H9 (cell line): ENCODE results near the gene PEX14. TPM values are rescaled to one million over a fixed set of nuclear protein-coding genes. Genes with fewer than 3 reads are reported as not detected.

ENCODE experiments used
- DNase-seq: peaks from one replicate; pipeline ENCODE4 v3.0.0-alpha.2; 2017
- H2AFZ ChIP-seq: one replicate; pipeline ENCODE4 v1.6.1; 2013; ENCODE audit warnings: mild to moderate bottlenecking, low read length, control low read depth, moderate library complexity
- H2AK5ac ChIP-seq: 2 replicates; pipeline ENCODE4 v1.6.1; 2013; ENCODE audit warnings: low read length, control low read depth, mixed read lengths; ENCODE audit not compliant: insufficient read length
- H2BK120ac ChIP-seq: one replicate; pipeline ENCODE4 v1.6.1; 2013; ENCODE audit warnings: low read depth, mild to moderate bottlenecking, low read length, control low read depth, inconsistent platforms; ENCODE audit not compliant: poor library complexity, severe bottlenecking
- H2BK12ac ChIP-seq: 2 replicates; pipeline ENCODE4 v1.6.1; 2013; ENCODE audit warnings: low read length, control low read depth, mixed read lengths, low read depth; ENCODE audit not compliant: insufficient read length
- H2BK15ac ChIP-seq: 2 replicates; pipeline ENCODE4 v1.6.1; 2013; ENCODE audit warnings: low read depth, low read length, control low read depth
- H2BK20ac ChIP-seq: one replicate; pipeline ENCODE4 v1.6.1; 2013; ENCODE audit warnings: low read depth, mild to moderate bottlenecking, low read length, control low read depth, inconsistent platforms; ENCODE audit not compliant: poor library complexity, severe bottlenecking
- H2BK5ac ChIP-seq: 2 replicates; pipeline ENCODE4 v1.6.1; 2013; ENCODE audit warnings: low read length, control low read depth, mixed read lengths; ENCODE audit not compliant: insufficient read length
- H3K14ac ChIP-seq: 2 replicates; pipeline ENCODE4 v1.6.1; 2013; ENCODE audit warnings: low read length, control low read depth; ENCODE audit not compliant: insufficient read depth
- H3K18ac ChIP-seq: 2 replicates; pipeline ENCODE4 v1.6.1; 2013; ENCODE audit warnings: low read depth, mild to moderate bottlenecking, mixed read lengths, low read length, control low read depth; ENCODE audit not compliant: insufficient read length
- H3K23ac ChIP-seq: 2 replicates; pipeline ENCODE4 v1.6.1; 2013; ENCODE audit warnings: low read length, control low read depth, mixed read lengths, low read depth; ENCODE audit not compliant: insufficient read length
- H3K23me2 ChIP-seq: 2 replicates; pipeline ENCODE4 v1.6.1; 2013; ENCODE audit warnings: low read depth, mild to moderate bottlenecking, mixed read lengths, low read length, control low read depth; ENCODE audit not compliant: insufficient read length, poor library complexity, severe bottlenecking
- H3K27ac ChIP-seq: 2 replicates; pipeline ENCODE4 v1.5.1; 2013; ENCODE audit warnings: low read length, control low read depth, mixed read lengths, low read depth; ENCODE audit not compliant: insufficient read length
- H3K27me3 ChIP-seq: 2 replicates; pipeline ENCODE4 v1.6.1; 2013; ENCODE audit warnings: low read length, control low read depth, inconsistent platforms; ENCODE audit not compliant: insufficient read depth
- H3K4ac ChIP-seq: 2 replicates; pipeline ENCODE4 v1.6.1; 2013; ENCODE audit warnings: low read depth, mild to moderate bottlenecking, control low read depth, inconsistent platforms, low read length, moderate library complexity
- H3K4me1 ChIP-seq: 2 replicates; pipeline ENCODE4 v1.6.1; 2013; ENCODE audit warnings: low read length, control low read depth, inconsistent platforms; ENCODE audit not compliant: insufficient read depth
- H3K4me2 ChIP-seq: 2 replicates; pipeline ENCODE4 v1.6.1; 2013; ENCODE audit warnings: low read length, control low read depth, mixed read lengths; ENCODE audit not compliant: insufficient read length, insufficient read depth
- H3K56ac ChIP-seq: 2 replicates; pipeline ENCODE4 v1.6.1; 2013; ENCODE audit warnings: low read depth, mild to moderate bottlenecking, mixed read lengths, low read length, control low read depth; ENCODE audit not compliant: insufficient read length
- H3K79me1 ChIP-seq: 2 replicates; pipeline ENCODE4 v1.6.1; 2013; ENCODE audit warnings: low read depth, mild to moderate bottlenecking, moderate library complexity, low read length, control low read depth, inconsistent platforms; ENCODE audit not compliant: insufficient read depth, poor library complexity, severe bottlenecking
- H3K79me2 ChIP-seq: 2 replicates; pipeline ENCODE4 v1.6.1; 2013; ENCODE audit warnings: low read length, control low read depth, inconsistent platforms; ENCODE audit not compliant: insufficient read depth
- H3K9ac ChIP-seq: 2 replicates; pipeline ENCODE4 v1.6.1; 2013; ENCODE audit warnings: low read length, control low read depth, mixed read lengths; ENCODE audit not compliant: insufficient read length; ENCODE audit errors: extremely low read depth
- H3K9me3 ChIP-seq: one replicate; pipeline ENCODE4 v1.6.1; 2013; ENCODE audit warnings: low read depth, low read length, inconsistent platforms; ENCODE audit not compliant: control insufficient read depth
- H3T11ph ChIP-seq: one replicate; pipeline ENCODE4 v1.6.1; 2013; ENCODE audit warnings: mild to moderate bottlenecking, low read length, control low read depth, inconsistent platforms
- H4K20me1 ChIP-seq: one replicate; pipeline ENCODE4 v1.6.1; 2013; ENCODE audit not compliant: control insufficient read depth, insufficient read length, insufficient read depth
- H4K5ac ChIP-seq: 2 replicates; pipeline ENCODE4 v1.6.1; 2013; ENCODE audit warnings: low read depth, mild to moderate bottlenecking, mixed read lengths, low read length, control low read depth; ENCODE audit not compliant: insufficient read length
- H4K8ac ChIP-seq: replicated peaks from 2 replicates; pipeline ENCODE4 v1.6.1; 2013; ENCODE audit warnings: low read length, control low read depth, mixed read lengths, low read depth; ENCODE audit not compliant: insufficient read length
- H4K91ac ChIP-seq: 2 replicates; pipeline ENCODE4 v1.6.1; 2013; ENCODE audit warnings: low read depth, mild to moderate bottlenecking, moderate library complexity, mixed read lengths, low read length, control low read depth; ENCODE audit not compliant: insufficient read length
- H3K27ac Mint-ChIP-seq, 3 experiments: 2 replicates in 2 of 3; 3 replicates in 1 of 3; pipeline ENCODE4 v1.8.0; 2020 to 2021; ENCODE audit warnings: mixed read lengths in 3 of 3, mild to moderate bottlenecking in 1 of 3, moderate library complexity in 1 of 3
- H3K27me3 Mint-ChIP-seq: 2 replicates; pipeline ENCODE4 v1.8.0; 2021; ENCODE audit warnings: low read depth, mild to moderate bottlenecking, moderate library complexity, mixed read lengths
- H3K36me3 Mint-ChIP-seq, 3 experiments: 2 replicates in 2 of 3; 3 replicates in 1 of 3; pipeline ENCODE4 v1.8.0; 2020 to 2021; ENCODE audit warnings: low read depth in 3 of 3, mixed read lengths in 3 of 3; ENCODE audit not compliant: insufficient read depth in 1 of 3
- H3K4me1 Mint-ChIP-seq, 2 experiments: 2 replicates each; pipeline ENCODE4 v1.8.0; 2020; ENCODE audit warnings: mixed read lengths in 2 of 2
- H3K4me3 Mint-ChIP-seq, 2 experiments: 2 replicates in 1 of 2; 3 replicates in 1 of 2; pipeline ENCODE4 v1.8.0; 2020 to 2021; ENCODE audit warnings: mild to moderate bottlenecking in 2 of 2, mixed read lengths in 2 of 2, moderate library complexity in 1 of 2
- H3K9me3 Mint-ChIP-seq, 2 experiments: 2 replicates in 1 of 2; 3 replicates in 1 of 2; pipeline ENCODE4 v1.8.0; 2020; ENCODE audit warnings: mild to moderate bottlenecking in 2 of 2, mixed read lengths in 2 of 2, moderate library complexity in 1 of 2
- CTCF ChIP-seq: fragments of 200-600 bp; sonication (generic); conservative IDR thresholded peaks from 3 replicates; pipeline ENCODE4 v1.8.0; 2021; ENCODE audit warnings: antibody characterized with exemption, mild to moderate bottlenecking
- WGBS: extraction: QIAGEN DNeasy Blood & Tissue Kit; methylation state at CpG from one replicate; pipeline ENCODE4 v1.1.7; 2013; ENCODE audit warnings: missing lambda C conversion rate, low lambda C conversion rate, mixed read lengths; ENCODE audit not compliant: insufficient read length; ENCODE audit errors: extremely low coverage; 5-methylcytosine and 5-hydroxymethylcytosine counted together
- total RNA-seq: library from RNA; stranded (reverse); gene quantifications from 2 replicates; pipeline ENCODE4 v1.2.1, GENCODE V29; 2021

PEX14 gene
- total RNA-seq, 1 experiment from 2014 or later, result 23.9 TPM

DNA sequence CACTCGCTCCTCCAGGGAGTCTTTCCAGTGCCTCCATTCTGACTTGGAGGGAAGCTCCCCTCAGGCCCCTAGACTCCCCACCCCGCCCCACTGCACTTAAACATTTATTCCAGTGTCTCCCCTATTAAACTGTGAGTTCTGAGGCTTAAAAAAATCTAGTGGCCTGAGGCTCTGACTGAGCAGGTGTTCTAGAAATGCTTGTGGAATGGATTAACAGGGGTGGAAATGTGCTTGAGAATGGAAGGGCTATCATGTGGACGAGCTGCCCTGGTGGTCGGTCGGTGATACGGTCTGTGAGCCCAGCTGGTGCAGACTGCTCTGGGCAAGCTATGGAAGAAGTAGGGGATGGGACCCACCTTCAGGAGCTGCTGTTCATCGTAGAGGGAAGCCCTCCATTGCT lies 130.2 kb downstream of the PEX14 start:
- H2AK5ac ChIP-seq, result no peak overlapping the region
- H2BK15ac ChIP-seq, result no peak overlapping the region
- no peak overlapping the region for H4K5ac ChIP-seq
- WGBS, result no CpG with 5 or more reads among the region's 7 CpGs
- no peak overlapping the region for H3T11ph ChIP-seq
- no peaks in the 10 kb centered on the region for H3K27me3 ChIP-seq
- no peak overlapping the region for H4K8ac ChIP-seq
- H3K4me2 ChIP-seq, result no peak overlapping the region
- peak overlapping the region in 1 of 3 experiments; percentile 16; a peak in 1 of 7 replicates for H3K27ac Mint-ChIP-seq
- no peak overlapping the region for H2AFZ ChIP-seq
- no peaks in the 10 kb centered on the region for H3K79me2 ChIP-seq
- H3K9me3 Mint-ChIP-seq, result no peaks in the 10 kb centered on the region
- no peak overlapping the region for H2BK12ac ChIP-seq
- H2BK120ac ChIP-seq, result no peak overlapping the region
- no peaks in the 10 kb centered on the region for H3K27me3 Mint-ChIP-seq
- H3K27ac ChIP-seq, result no peak overlapping the region
- H3K79me1 ChIP-seq, result no peaks in the 10 kb centered on the region
- no peak overlapping the region for H2BK5ac ChIP-seq
- no peak overlapping the region for H3K56ac ChIP-seq
- no peak overlapping the region for H3K4ac ChIP-seq
- DNase-seq, result no peak
- H3K4me3 Mint-ChIP-seq, result no peak overlapping the region
- H3K9me3 ChIP-seq, result no peaks in the 10 kb centered on the region
- no peaks in the 10 kb centered on the region; a peak in 1 of 7 replicates for H3K36me3 Mint-ChIP-seq
- no peaks in the 10 kb centered on the region for H3K23me2 ChIP-seq
- H3K14ac ChIP-seq, result no peak overlapping the region
- H3K4me1 ChIP-seq, result 0 out of 2 replicates have a peak, but pooled peaks cover 6% of the 10 kb centered on the region
- H4K91ac ChIP-seq, result no peak overlapping the region
- H3K4me1 Mint-ChIP-seq, result peaks cover 21 to 24% of the 10 kb centered on the region in 2 experiments
- H3K23ac ChIP-seq, result no peak overlapping the region
- peaks cover 4% of the 10 kb centered on the region for H4K20me1 ChIP-seq
- no peak overlapping the region for H3K18ac ChIP-seq
- no peak overlapping the region for H2BK20ac ChIP-seq
- no peak for TF ChIP-seq CTCF
- H3K9ac ChIP-seq, result no peak overlapping the region
